ENCODE data around the gene NOVA2. TPM values are rescaled to one million over a fixed set of nuclear protein-coding genes. Genes with fewer than 3 reads are reported as not detected.

NOVA2 gene
- total RNA-seq, 4 donors from 2014 or later = 0.40 to 2.1 (median 0.44) TPM; not detected in 1

DNA sequence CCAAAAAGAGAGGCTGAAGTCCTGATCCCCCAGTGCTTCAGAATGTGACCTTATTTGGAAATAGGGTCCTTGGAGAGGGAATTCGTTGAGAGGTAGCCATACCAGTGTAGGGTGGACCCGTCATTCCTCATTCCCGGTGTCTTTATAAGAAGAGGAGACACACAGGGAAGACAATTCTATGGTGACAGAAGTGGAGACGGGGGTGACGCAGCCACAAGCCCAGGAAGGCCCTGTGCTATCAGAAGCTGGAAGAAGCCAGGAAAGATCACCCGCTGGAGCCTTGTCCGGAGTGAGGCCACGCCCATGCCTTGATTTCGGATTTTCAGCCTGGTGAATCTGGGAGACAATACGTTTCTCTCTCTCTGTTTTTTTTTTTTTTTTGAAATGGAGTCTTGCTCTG is 68.7 kb downstream of the NOVA2 start:
- Histone ChIP-seq H3K9me3 (no peaks in the 10 kb centered on the region), H3K4me1 (peaks cover 16 to 31% (median 16%) of the 10 kb centered on the region in 3 donors), H3K4me3 (no peak overlapping the region), H3K27ac (no peak overlapping the region), H3K27me3 (no peaks in the 10 kb centered on the region), H3K36me3 (peaks cover 0 to 4% (median 0%) of the 10 kb centered on the region in 3 donors)
- no peak for DNase-seq
- intact Hi-C loops (cut with DNase I) = no loop called here
- WGBS, 2 donors = 74 to 90% methylated on average over 9 to 10 of the region's 10 CpGs
- TF ChIP-seq, protein P1, sequence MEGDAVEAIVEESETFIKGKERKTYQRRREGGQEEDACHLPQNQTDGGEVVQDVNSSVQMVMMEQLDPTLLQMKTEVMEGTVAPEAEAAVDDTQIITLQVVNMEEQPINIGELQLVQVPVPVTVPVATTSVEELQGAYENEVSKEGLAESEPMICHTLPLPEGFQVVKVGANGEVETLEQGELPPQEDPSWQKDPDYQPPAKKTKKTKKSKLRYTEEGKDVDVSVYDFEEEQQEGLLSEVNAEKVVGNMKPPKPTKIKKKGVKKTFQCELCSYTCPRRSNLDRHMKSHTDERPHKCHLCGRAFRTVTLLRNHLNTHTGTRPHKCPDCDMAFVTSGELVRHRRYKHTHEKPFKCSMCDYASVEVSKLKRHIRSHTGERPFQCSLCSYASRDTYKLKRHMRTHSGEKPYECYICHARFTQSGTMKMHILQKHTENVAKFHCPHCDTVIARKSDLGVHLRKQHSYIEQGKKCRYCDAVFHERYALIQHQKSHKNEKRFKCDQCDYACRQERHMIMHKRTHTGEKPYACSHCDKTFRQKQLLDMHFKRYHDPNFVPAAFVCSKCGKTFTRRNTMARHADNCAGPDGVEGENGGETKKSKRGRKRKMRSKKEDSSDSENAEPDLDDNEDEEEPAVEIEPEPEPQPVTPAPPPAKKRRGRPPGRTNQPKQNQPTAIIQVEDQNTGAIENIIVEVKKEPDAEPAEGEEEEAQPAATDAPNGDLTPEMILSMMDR (IDR thresholded peaks at IDR 0.05) = no peak
- no peak for TF ChIP-seq POLR2A (IDR thresholded peaks at IDR 0.05)

DNA sequence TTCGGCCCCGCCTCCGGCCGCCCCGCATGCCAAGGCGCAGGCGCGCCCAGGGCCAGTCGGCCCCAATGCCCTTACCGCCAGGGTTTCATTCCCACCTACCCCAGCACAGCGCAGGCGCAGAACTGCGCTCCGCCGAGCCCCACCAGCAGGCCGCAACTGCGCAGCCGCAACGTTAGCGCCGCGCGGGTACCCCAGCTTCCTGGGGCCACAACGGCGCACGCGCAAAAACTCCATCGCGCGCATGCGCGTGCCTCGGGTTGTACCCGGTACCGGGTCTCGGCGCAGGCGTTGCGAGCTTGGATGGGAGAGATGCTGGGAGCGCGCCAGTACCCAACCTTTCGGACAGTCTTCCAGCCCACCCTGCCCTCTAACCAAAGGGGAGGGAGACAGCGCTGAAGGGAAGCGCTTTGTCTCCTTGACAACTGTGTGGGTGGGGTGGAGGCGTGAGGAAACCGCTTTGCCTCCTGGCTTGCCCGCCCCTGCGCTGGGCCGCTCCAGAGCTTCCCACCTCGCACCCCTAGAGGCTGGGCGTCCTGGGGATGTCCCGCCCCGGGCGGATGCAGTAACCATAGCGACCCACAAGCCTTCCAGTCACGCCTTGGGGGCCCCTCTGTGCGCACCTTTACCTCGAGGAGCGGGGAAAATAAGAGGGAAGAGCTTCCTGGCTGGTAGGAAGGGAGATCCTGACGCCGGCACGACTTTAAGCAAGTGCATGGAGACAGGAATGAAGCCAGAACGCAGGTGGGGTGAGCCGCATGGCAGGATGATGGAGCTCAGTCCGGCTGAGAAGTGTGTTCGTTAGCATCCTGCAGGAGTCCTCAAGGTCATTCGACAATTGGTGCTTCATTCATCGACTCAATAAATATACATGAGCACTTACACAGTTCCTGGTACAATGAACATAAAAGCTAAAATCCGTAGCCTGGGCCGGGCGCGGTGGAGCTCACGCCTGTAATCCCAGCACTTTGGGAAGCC is 70.7 kb downstream of the NOVA2 start:
- H3K4me3 ChIP-seq = peak overlapping the region; percentile 67 to 86 (median 78)
- peaks cover 0 to 25% (median 13%) of the 10 kb centered on the region in 3 donors for H3K36me3 ChIP-seq
- no peaks in the 10 kb centered on the region for H3K27me3 ChIP-seq
- TF ChIP-seq, protein P1 (IDR thresholded peaks at IDR 0.05) = peak in 1 of 6 experiments; percentile 60
- TF ChIP-seq POLR2A (IDR thresholded peaks at IDR 0.05) = peak in 3 of 4 donors; percentile 15 to 75 (median 58)
- peak; percentile 76 for DNase-seq
- H3K27ac ChIP-seq = peak overlapping the region; percentile 72 to 88 (median 86)
- no peaks in the 10 kb centered on the region for H3K9me3 ChIP-seq
- WGBS, 2 donors = 2 to 11% methylated on average over 9 to 18 of the region's 73 CpGs
- peaks cover 16 to 34% (median 16%) of the 10 kb centered on the region in 3 donors for H3K4me1 ChIP-seq
- intact Hi-C loops (cut with DNase I) = no loop called here

DNA sequence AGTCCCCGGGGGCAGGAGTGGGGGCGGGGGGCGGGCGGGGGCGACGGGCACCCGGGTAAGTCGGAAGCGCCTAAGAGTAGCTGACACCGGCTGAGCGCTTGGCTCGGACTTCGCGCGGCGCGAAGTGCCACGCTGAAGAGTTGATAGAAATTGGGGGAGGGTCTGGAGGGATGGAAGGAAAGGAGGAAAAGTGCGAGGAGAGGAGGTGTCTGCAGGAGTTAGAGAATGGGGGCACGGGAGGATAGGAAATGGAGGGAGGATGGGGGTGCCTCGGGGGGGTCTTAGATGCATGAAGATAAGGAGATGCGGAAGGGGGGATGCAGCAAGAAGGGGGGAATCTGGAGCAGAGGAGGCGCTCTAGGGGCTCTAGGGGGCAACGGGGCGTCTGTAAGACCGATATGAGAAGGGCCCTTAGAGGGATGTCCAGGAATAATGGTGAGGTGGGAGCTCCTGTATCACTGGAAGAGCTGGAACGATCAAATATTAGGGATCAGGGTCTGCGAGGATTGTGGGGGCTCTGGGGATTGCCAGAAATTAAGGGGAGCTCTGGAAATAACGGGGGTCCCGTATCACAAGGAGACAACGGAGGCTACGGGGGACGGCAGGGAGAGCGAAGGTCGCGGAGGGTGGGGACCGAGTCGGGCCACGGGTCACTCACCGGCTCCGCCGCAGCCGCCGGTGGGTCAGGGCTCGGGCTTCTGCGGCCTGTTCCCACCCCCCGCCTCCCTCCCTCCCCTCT is 71.6 kb downstream of the NOVA2 start, which contains the start of gene MYPOP:
Gene MYPOP (minus strand): TSS at position 702 of the 739 bp plus-strand sequence. CDS start 840 bp downstream, outside the sequence.
- peaks cover 16 to 34% (median 16%) of the 10 kb centered on the region in 3 donors for H3K4me1 ChIP-seq
- no peak for DNase-seq
- intact Hi-C loops (cut with DNase I) = no loop called here
- H3K4me3 ChIP-seq = peak within 1 kb of the TSS; percentile 67 to 86 (median 78)
- no peaks in the 10 kb centered on the region for H3K27me3 ChIP-seq
- no peaks in the 10 kb centered on the region for H3K9me3 ChIP-seq
- peaks cover 0 to 34% (median 13%) of the 10 kb centered on the region in 3 donors for H3K36me3 ChIP-seq
- no peak for TF ChIP-seq POLR2A (IDR thresholded peaks at IDR 0.05)
- TF ChIP-seq, protein P1 (IDR thresholded peaks at IDR 0.05) = no peak
- peak within 1 kb of the TSS; percentile 72 to 88 (median 86) for H3K27ac ChIP-seq
- WGBS, 2 donors = 0 to 1% methylated on average over 34 to 44 of the region's 47 CpGs

DNA sequence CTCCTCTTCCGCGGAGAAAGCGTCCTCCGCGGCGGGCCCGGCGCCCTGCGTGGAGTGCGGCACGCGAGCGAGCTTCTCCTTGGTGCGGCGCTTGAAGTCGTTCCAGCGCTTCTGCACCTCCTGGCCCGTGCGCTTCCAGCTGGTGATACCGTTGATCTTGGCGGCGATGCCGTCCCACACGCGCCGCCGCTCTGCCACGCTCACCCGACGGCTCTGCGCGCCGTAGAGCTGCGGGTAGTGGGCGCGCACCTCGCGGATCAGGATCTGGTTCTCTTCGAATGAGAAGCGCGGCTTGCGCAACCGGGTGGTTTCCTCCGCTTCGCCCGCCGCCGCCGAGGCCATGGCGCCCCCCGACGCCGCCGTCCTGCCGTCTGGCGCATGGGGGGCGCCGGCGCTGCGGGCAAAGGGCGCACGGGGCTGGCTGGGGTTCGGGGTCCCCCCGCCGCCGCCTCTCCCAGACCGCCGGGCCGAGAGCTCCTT is 72.2 kb downstream of the NOVA2 start:
- intact Hi-C loops (cut with DNase I) = no loop called here
- H3K9me3 ChIP-seq = no peaks in the 10 kb centered on the region
- H3K27ac ChIP-seq = peak overlapping the region in 3 of 4 donors; percentile 72 to 86 (median 86)
- no peaks in the 10 kb centered on the region for H3K27me3 ChIP-seq
- WGBS, 2 donors = no CpG with 5 or more reads among the region's 69 CpGs
- TF ChIP-seq, protein P1 (IDR thresholded peaks at IDR 0.05) = no peak
- no peak for TF ChIP-seq POLR2A (IDR thresholded peaks at IDR 0.05)
- peaks cover 16 to 34% (median 16%) of the 10 kb centered on the region in 3 donors for H3K4me1 ChIP-seq
- H3K4me3 ChIP-seq = peak overlapping the region; percentile 67 to 86 (median 78)
- H3K36me3 ChIP-seq = peaks cover 0 to 37% (median 13%) of the 10 kb centered on the region in 3 donors
- no peak for DNase-seq

Measured in esophagus squamous epithelium (tissue), 5 donors.